ENCODE data around the gene PIK3CD.
A peak's percentile ranks its signal among the peaks of the same experiment; 100 is the strongest.

The PIK3CD gene

GRCh38 chr1:9630331-9631111 lies 21.0 kb upstream of the PIK3CD start:
- Mint-ChIP-seq H3K4me1 (peaks cover 81% of the 10 kb centered on the region), H3K9me3 (no peaks in the 10 kb centered on the region), H3K4me3 (peak overlapping the region; percentile 87), H3K27ac (peak overlapping the region; percentile 93), H3K27me3 (peaks cover 3% of the 10 kb centered on the region), H3K36me3 (peaks cover 48% of the 10 kb centered on the region)
- CTCF ChIA-PET = interaction anchor here (1.0 to 5.0 kb wide), 7 partner anchors 9 to 91 kb away, joined by 3 to 36 read pairs (median 5); partner anchors contain the start of gene PIK3CD
- peak; percentile 38 for DNase-seq

DNA sequence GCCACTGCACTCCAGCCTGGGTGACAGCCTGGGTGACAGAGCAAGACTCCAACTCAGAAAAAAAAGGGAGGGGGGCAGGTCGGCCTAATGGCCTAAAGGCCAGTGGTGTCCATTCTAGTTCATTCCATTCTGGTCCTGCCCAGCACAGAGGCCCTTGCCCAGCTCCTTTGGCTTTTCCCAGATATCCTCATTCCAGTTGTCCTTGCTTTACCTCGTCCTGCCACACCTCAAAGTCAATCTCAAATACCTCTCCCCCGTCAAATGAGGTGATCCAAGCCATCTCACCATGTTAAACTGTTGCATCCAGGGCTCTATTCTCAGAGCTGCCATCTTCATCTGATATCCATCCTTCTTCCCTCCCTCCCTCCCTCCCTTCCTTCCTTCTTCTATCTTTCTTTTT lies 19.9 kb upstream of the PIK3CD start:
- peak; percentile 28 for DNase-seq
- Mint-ChIP-seq H3K27ac (peak overlapping the region; percentile 93), H3K27me3 (no peaks in the 10 kb centered on the region), H3K9me3 (no peaks in the 10 kb centered on the region), H3K4me3 (peak overlapping the region; percentile 87), H3K36me3 (peaks cover 59% of the 10 kb centered on the region), H3K4me1 (peaks cover 77% of the 10 kb centered on the region)
- CTCF ChIA-PET = interaction anchor here (1.0 to 4.3 kb wide), 6 partner anchors 8 to 504 kb away, joined by 3 to 17 read pairs (median 5); partner anchors contain the start of gene PIK3CD

- peaks cover 72% of the 10 kb centered on the region for H3K4me1 Mint-ChIP-seq
- peak overlapping the region; percentile 28 for H3K4me3 Mint-ChIP-seq
- DNase-seq = no peak
- CTCF ChIA-PET = no interaction called here
- no peak overlapping the region for H3K27ac Mint-ChIP-seq
- peaks cover 72% of the 10 kb centered on the region for H3K36me3 Mint-ChIP-seq
- no peaks in the 10 kb centered on the region for H3K9me3 Mint-ChIP-seq
- H3K27me3 Mint-ChIP-seq = no peaks in the 10 kb centered on the region
Observed at GRCh38 chr1:9633493-9633892, 18.0 kb upstream of the PIK3CD start.

DNA sequence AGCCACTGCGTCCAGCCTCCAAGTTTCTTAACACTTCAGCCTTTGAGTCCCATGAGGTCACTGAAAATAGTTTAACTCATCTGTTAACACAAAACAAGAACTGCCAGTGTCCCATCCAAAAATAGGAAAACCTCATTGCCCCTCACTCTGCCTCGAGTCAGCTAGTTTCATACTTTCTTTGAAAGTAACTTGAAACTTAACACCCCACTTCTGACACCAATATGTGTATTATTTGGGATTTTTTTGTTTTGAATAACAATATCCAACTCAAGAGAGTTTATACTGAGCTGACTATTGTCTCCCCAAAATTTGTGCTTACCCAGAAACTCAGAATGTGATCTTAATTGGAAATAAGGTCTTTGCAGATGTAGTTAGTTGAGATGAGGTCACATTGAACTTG lies 16.9 kb upstream of the PIK3CD start:
- Mint-ChIP-seq H3K4me3 (no peak overlapping the region), H3K27me3 (no peaks in the 10 kb centered on the region), H3K4me1 (peaks cover 80% of the 10 kb centered on the region), H3K36me3 (peaks cover 78% of the 10 kb centered on the region), H3K27ac (no peak overlapping the region), H3K9me3 (no peaks in the 10 kb centered on the region)
- DNase-seq = no peak
- CTCF ChIA-PET = no interaction called here

DNA sequence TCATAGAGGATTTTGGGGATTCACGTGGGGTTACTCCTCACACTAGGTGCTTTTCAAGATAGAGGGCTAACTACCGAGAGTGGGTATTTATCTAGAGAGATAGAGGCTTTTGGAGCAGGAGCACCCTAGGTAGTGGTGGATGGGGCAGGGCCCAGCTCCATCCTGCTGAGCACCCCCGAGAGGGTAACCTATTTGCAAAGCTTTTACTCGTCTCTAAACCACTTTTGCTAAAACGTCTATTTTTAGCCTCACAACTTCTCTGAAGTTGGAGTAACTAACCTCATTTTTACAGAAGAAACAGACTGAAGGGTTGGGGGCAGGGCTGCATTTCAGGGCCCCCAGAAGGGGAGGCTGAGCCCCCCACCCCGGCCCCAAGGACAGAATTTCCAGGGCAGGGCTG lies 12.3 kb upstream of the PIK3CD start:
- no peaks in the 10 kb centered on the region for H3K9me3 Mint-ChIP-seq
- H3K27me3 Mint-ChIP-seq = no peaks in the 10 kb centered on the region
- H3K4me3 Mint-ChIP-seq = no peak overlapping the region
- no peak for DNase-seq
- CTCF ChIA-PET = interaction anchor here (1.2 kb wide), 1 partner anchor 8 kb away, joined by 4 read pairs; no protein-coding TSS in a partner anchor
- peak overlapping the region; percentile 45 for H3K27ac Mint-ChIP-seq
- H3K36me3 Mint-ChIP-seq = peaks cover 70% of the 10 kb centered on the region
- H3K4me1 Mint-ChIP-seq = peaks cover 79% of the 10 kb centered on the region

DNA sequence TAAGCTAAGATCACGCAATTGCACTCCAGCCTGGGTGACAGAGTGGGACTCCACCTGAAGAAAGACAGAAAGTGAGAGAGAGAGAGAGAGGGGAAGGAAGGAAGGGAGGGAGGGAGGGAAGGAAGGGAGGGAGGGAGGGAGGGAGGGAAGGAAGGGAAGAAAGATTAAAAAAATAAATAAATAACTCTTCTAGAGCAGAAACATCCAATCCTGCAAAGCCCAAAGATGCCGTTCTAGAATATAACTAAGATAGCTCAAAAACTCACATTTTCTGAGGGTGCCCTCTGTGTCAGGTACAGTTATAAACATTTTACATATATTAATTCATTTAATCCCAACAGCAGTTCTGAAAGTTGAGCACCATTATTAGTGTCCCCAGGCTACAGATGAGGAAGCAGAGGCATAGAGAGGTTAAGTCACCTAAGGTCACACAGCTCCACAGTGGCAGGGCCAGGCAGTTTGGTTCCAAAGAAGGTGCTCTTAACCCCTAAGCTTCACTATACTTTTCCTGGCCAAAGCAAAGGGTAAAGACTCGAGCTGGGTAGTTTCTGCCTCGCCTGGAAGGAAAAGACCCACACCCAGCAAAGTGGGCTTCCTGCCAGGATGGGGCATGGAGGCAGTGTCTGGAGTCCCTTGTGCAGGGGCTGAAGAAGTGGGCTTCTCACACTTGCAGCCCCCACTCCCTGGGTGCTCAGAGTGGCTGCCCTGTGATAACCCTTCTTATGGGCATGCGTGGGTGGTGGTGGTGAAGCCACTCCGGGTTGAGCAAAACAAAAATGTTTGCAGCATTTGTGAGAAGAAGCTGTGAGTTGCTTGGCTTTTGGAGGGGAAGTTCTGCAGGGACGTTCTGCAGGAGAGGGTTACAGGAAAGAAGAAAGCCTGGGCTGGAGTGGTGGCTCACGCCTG lies 7.9 kb upstream of the PIK3CD start:
- DNase-seq = no peak
- Mint-ChIP-seq H3K36me3 (peaks cover 47% of the 10 kb centered on the region), H3K4me3 (no peak overlapping the region), H3K4me1 (peaks cover 68% of the 10 kb centered on the region), H3K27ac (peak overlapping the region; percentile 77), H3K9me3 (no peaks in the 10 kb centered on the region), H3K27me3 (no peaks in the 10 kb centered on the region)
- CTCF ChIA-PET = interaction anchor here (0.9 to 2.4 kb wide), 4 partner anchors 11 to 28 kb away, joined by 3 to 17 read pairs (median 4); no protein-coding TSS in a partner anchor

DNA sequence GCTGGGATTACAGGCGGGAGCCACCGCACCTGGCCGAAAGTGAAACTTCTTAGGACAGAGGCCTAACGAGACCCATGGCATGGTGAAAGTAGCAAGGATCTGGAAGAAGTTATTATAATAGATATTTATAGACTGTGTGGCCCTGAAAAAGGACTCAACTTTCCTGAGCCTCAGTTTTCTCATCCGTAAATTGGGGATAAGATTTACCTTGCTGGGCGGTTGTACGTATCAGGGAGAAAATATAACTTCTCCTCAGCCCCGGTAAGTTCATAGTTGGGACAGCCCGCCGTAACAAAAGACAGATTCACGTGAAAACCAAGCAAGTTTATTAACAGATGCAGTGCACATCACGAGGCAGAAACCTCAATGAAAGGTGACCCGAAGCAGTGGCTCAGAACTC lies 5.5 kb upstream of the PIK3CD start:
- H3K4me1 Mint-ChIP-seq = peaks cover 63% of the 10 kb centered on the region
- CTCF ChIA-PET = no interaction called here

DNA sequence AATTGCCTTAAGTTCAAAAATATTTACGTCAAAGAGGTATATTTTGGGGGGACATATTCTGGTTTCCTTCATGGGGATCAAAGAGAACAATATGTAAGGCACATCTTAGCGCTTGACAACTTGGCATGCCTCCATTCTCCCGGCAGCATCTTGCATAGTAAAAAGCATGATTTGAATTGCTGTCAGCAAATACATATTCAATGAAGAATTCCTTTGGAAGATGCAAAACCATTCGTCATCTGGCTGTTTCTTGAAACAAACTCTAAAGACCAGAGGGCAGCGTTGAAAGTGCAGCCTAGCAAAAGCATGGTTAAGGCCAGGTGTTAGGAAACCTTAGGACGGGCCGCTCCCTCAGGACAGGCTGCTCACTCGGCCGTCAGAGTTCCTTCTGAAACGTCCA lies 3.4 kb upstream of the PIK3CD start:
- peaks cover 54% of the 10 kb centered on the region for H3K4me1 Mint-ChIP-seq

More for the DNA sequence above, 5.5 kb upstream of the PIK3CD start:
- Mint-ChIP-seq H3K36me3 (peaks cover 38% of the 10 kb centered on the region), H3K9me3 (no peaks in the 10 kb centered on the region), H3K4me3 (no peak overlapping the region), H3K27me3 (no peaks in the 10 kb centered on the region), H3K27ac (peak overlapping the region; percentile 68)
- DNase-seq = no peak

GRCh38 chr1:9649769-9650168 lies 1.8 kb upstream of the PIK3CD start:
- Mint-ChIP-seq H3K4me1 (peaks cover 53% of the 10 kb centered on the region), H3K36me3 (peaks cover 41% of the 10 kb centered on the region), H3K4me3 (peak overlapping the region; percentile 98), H3K27ac (peak overlapping the region; percentile 98), H3K27me3 (peaks cover 4% of the 10 kb centered on the region), H3K9me3 (no peaks in the 10 kb centered on the region)
- CTCF ChIA-PET = interaction anchor here (6.2 kb wide), 1 partner anchor 22 kb away, joined by 87 read pairs; no protein-coding TSS in a partner anchor
- no peak for DNase-seq

More for the DNA sequence above, 3.4 kb upstream of the PIK3CD start:
- CTCF ChIA-PET = interaction anchor here (1.0 kb wide), 1 partner anchor 67 kb away, joined by 3 read pairs; no protein-coding TSS in a partner anchor
- H3K27ac Mint-ChIP-seq = no peak overlapping the region
- peaks cover 4% of the 10 kb centered on the region for H3K27me3 Mint-ChIP-seq
- no peak for DNase-seq
- peaks cover 35% of the 10 kb centered on the region for H3K36me3 Mint-ChIP-seq
- H3K4me3 Mint-ChIP-seq = no peak overlapping the region
- H3K9me3 Mint-ChIP-seq = no peaks in the 10 kb centered on the region

DNA sequence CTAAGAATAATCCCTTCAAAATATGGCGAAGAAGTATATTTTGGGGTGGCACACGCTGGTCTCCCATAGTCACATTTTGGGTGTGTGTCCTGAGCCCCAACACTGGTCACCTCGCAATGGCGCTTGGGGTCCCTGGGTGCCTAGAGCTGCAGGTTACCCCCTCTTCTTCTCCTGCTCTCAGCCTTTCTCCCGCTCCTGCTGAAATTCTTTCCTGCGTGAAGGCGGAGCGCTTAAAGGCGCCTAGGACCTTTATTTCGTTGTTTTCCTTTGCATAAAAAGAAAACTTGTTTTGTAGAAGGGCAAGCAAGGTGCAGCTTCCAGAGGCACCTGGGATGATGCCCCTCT lies 339 bp upstream of the PIK3CD start:
- Mint-ChIP-seq H3K27me3 (peaks cover 4% of the 10 kb centered on the region), H3K4me1 (peaks cover 61% of the 10 kb centered on the region), H3K27ac (peak overlapping the region; percentile 98), H3K9me3 (no peaks in the 10 kb centered on the region), H3K36me3 (peaks cover 49% of the 10 kb centered on the region), H3K4me3 (peak overlapping the region; percentile 98)
- CTCF ChIA-PET = interaction anchor here (1.2 to 6.2 kb wide), 3 partner anchors 20 to 66 kb away, joined by 5 to 87 read pairs (median 6); no protein-coding TSS in a partner anchor
- no peak for DNase-seq

GRCh38 chr1:9652379-9653209 lies 1.1 kb downstream of the PIK3CD start:
- peak; percentile 83 for DNase-seq
- Mint-ChIP-seq H3K4me1 (peaks cover 70% of the 10 kb centered on the region), H3K27me3 (peaks cover 4% of the 10 kb centered on the region), H3K27ac (peak overlapping the region; percentile 99), H3K4me3 (peak overlapping the region; percentile 98), H3K36me3 (peaks cover 55% of the 10 kb centered on the region), H3K9me3 (no peaks in the 10 kb centered on the region)
- CTCF ChIA-PET = interaction anchor here (1.6 to 6.2 kb wide), 6 partner anchors 21 to 69 kb away, joined by 4 to 87 read pairs (median 6); no protein-coding TSS in a partner anchor

DNA sequence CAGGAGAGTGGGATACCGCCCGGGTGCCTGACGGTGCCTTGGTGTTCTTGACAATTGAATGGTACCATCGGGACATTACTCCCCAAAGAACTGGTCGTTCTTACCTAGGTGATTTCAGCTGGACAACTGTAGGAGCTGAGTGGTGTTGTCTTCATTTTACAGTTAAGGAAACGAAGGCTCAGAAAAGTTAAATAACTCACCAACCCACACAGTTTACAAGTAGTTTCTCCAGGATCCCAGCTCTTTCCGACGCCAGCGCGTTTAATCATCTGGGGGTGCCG lies 1.6 kb downstream of the PIK3CD start:
- CTCF ChIA-PET = interaction anchor here (1.6 to 6.2 kb wide), 6 partner anchors 22 to 74 kb away, joined by 4 to 87 read pairs (median 8); no protein-coding TSS in a partner anchor
- Mint-ChIP-seq H3K27me3 (peaks cover 4% of the 10 kb centered on the region), H3K4me1 (peaks cover 71% of the 10 kb centered on the region), H3K36me3 (peaks cover 56% of the 10 kb centered on the region), H3K4me3 (peak overlapping the region; percentile 98), H3K27ac (peak overlapping the region; percentile 99), H3K9me3 (no peaks in the 10 kb centered on the region)
- DNase-seq = no peak

GRCh38 chr1:9653491-9654050 lies 2.0 kb downstream of the PIK3CD start:
- no peaks in the 10 kb centered on the region for H3K9me3 Mint-ChIP-seq
- peaks cover 52% of the 10 kb centered on the region for H3K36me3 Mint-ChIP-seq
- H3K4me1 Mint-ChIP-seq = peaks cover 72% of the 10 kb centered on the region
- CTCF ChIA-PET = interaction anchor here (1.6 to 6.2 kb wide), 7 partner anchors 22 to 73 kb away, joined by 4 to 87 read pairs (median 7); no protein-coding TSS in a partner anchor
- H3K27ac Mint-ChIP-seq = peak overlapping the region; percentile 99
- peaks cover 4% of the 10 kb centered on the region for H3K27me3 Mint-ChIP-seq
- H3K4me3 Mint-ChIP-seq = peak overlapping the region; percentile 98
- DNase-seq = peak; percentile 48

All from activated naive CD4-positive, alpha-beta T cell treated with anti-CD3 and anti-CD28 coated beads, Interleukin-2, amount 10 ng/mL, durations not matched to agents 7 days and 5 days (primary cell).